Adrenal gland (tissue), 5 donors: ENCODE measurements around the gene LIMK1.

Experiments used
- POLR2A ChIP-seq, 2 donors: fragments of 450-650 bp; IDR thresholded peaks; one replicate each; pipeline ENCODE4 v1.6.1; 2017; ENCODE audit warnings: antibody characterized with exemption in 2 of 2, mild to moderate bottlenecking in 2 of 2, moderate library complexity in 1 of 2
- TF ChIP-seq, protein P1 (sequence below), 6 experiments: fragments of 450-650 bp in 4 of 6; fragments of 200-600 bp in 2 of 6; sonication (generic) in 1 of 6; IDR thresholded peaks; 1 replicate in 5 of 6; 2 replicates in 1 of 6; pipeline versions ENCODE4 v1.5.1 to v1.8.0; 2016 to 2021; ENCODE audit warnings: antibody characterized with exemption in 6 of 6, mild to moderate bottlenecking in 2 of 6, moderate library complexity in 1 of 6
- donor health status: DM: no; HTN: no; CAD: no.

DNA sequence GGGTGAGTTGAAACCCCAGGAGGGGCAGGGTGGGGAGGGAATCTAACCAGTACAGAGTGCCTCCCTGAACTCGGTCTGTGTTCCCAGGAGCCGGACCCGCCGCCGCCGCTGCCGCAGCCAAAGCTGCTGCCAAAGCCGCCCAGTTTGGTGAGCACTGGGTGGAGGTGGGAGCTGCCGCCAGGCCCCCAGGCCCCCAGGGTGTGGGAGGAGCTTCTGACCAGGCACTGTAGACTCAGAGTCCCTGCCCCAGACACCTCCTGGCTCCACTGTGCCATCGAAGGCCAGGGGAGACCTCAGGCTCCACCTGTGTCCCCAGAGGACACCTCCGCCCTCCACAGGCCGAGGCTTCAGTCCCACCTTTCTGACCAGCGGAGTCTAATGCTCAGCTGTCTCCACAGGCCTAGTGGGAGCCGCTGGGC, 20.4 kb upstream of the LIMK1 start:
- TF ChIP-seq, protein P1, sequence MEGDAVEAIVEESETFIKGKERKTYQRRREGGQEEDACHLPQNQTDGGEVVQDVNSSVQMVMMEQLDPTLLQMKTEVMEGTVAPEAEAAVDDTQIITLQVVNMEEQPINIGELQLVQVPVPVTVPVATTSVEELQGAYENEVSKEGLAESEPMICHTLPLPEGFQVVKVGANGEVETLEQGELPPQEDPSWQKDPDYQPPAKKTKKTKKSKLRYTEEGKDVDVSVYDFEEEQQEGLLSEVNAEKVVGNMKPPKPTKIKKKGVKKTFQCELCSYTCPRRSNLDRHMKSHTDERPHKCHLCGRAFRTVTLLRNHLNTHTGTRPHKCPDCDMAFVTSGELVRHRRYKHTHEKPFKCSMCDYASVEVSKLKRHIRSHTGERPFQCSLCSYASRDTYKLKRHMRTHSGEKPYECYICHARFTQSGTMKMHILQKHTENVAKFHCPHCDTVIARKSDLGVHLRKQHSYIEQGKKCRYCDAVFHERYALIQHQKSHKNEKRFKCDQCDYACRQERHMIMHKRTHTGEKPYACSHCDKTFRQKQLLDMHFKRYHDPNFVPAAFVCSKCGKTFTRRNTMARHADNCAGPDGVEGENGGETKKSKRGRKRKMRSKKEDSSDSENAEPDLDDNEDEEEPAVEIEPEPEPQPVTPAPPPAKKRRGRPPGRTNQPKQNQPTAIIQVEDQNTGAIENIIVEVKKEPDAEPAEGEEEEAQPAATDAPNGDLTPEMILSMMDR (IDR thresholded peaks at IDR 0.05) = no peak
- TF ChIP-seq POLR2A (IDR thresholded peaks at IDR 0.05) = no peak
